CD4-positive, alpha-beta T cell treated with Interleukin-6 at 100 ng/mL for 8 hours (primary cell): Measurements from ENCODE around the gene GTF2I.
A peak's percentile ranks its signal among the peaks of the same experiment; 100 is the strongest.
"Not testable (repeated sequence)": the region's sequence is repeated elsewhere in the genome, so short reads cannot be mapped to it uniquely, and the experiment has no call there.

Source experiments
- DNase-seq: peaks from one replicate; pipeline ENCODE4 v3.0.0-alpha.2; 2020; ENCODE audit warnings: mixed read lengths, low spot score

The GTF2I gene

GRCh38 chr7:74657692-74658177, at the start of gene GTF2I:
Gene GTF2I, plus strand, starts transcription at chr7:74657718. Its CDS starts 31,411 bp downstream, at chr7:74689129.
- DNase-seq, result no peak

GRCh38 chr7:74612015-74612829, 45.3 kb upstream of the GTF2I start:
- DNase-seq, result no peak

- DNase-seq, result no peak
Measured at GRCh38 chr7:74615933-74616780, 41.4 kb upstream of the GTF2I start.

GRCh38 chr7:74617180-74617744, 40.3 kb upstream of the GTF2I start:
- DNase-seq, result peak; percentile 27

GRCh38 chr7:74619235-74619860, 38.2 kb upstream of the GTF2I start:
- no peak for DNase-seq

GRCh38 chr7:74622228-74622749, 35.2 kb upstream of the GTF2I start:
- no peak for DNase-seq

GRCh38 chr7:74623135-74623534, 34.4 kb upstream of the GTF2I start:
- DNase-seq, result no peak

- DNase-seq, result peak; percentile 16
Measured at GRCh38 chr7:74625446-74625845, 32.1 kb upstream of the GTF2I start.

- no peak for DNase-seq
Measured at GRCh38 chr7:74627661-74628411, 29.7 kb upstream of the GTF2I start.

- DNase-seq, result no peak
Measured at GRCh38 chr7:74632505-74632904, 25.0 kb upstream of the GTF2I start.

GRCh38 chr7:74633451-74633921, 24.0 kb upstream of the GTF2I start:
- DNase-seq, result no peak

- DNase-seq, result no peak
Measured at GRCh38 chr7:74637745-74638144, 19.8 kb upstream of the GTF2I start.

GRCh38 chr7:74650055-74650454, 7.5 kb upstream of the GTF2I start:
- peak; percentile 66 for DNase-seq

- not testable (repeated sequence) for DNase-seq
Measured at GRCh38 chr7:74650493-74651132, 6.9 kb upstream of the GTF2I start.

GRCh38 chr7:74651133-74651504, 6.4 kb upstream of the GTF2I start:
- not testable (repeated sequence) for DNase-seq

GRCh38 chr7:74653686-74654181, 3.8 kb upstream of the GTF2I start:
- no peak for DNase-seq

GRCh38 chr7:74654811-74655210, 2.7 kb upstream of the GTF2I start:
- DNase-seq, result no peak

GRCh38 chr7:74655324-74655723, 2.2 kb upstream of the GTF2I start:
- DNase-seq, result no peak

- no peak for DNase-seq
Measured at GRCh38 chr7:74655768-74656440, 1.6 kb upstream of the GTF2I start.

GRCh38 chr7:74656441-74656836, 1.1 kb upstream of the GTF2I start:
- peak; percentile 50 for DNase-seq
